ENCODE data around the gene P2RX1.

Gene P2RX1

DNA sequence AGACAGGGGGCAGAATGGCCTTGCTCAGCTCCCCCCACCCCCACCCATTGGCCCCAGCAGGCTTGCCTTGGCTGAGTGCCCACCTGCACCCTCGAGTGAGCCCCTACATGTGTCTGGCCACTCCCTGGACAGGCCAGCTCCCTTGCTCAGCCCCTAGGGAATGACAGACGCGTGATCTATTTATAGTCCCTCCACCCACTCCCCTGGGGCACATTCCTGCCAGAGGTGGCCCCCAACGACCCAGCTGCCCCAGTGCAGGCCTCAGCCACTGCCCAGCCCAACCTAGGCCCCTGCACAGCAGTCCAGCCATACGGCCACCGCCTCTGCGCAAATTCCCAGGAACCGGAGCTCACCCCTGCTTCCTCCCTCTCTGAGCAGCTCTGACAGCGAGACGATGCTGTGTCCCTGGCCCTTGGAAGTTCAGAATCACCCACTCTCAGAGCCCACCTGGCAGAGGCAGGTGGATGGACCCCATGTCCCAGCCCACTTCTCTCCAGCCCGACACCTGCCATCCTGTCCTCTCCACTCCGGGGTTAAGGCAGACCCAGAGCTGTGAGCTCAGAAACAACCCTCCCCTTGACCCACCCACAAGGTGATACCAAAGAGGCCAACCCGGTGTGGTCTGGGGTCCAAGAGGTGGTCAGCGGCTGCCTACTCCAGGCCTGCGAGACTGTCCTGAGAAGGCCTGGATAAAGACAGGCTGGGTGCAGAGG is 11.5 kb upstream of the P2RX1 start:
- no peak overlapping the region for H3K9ac ChIP-seq (ENCODE audit: low read length)
- H3K4me3 ChIP-seq (ENCODE audit: low read length) = no peak overlapping the region
- H3K4me1 ChIP-seq (ENCODE audit: low read length) = no peaks in the 10 kb centered on the region
- no peak overlapping the region for H3K27ac ChIP-seq (ENCODE audit: low read length)
- TF ChIP-seq EZH2phosphoT487 (IDR thresholded peaks at IDR 0.05; ENCODE audit: low read length) = no peak
- TF ChIP-seq, protein P1, sequence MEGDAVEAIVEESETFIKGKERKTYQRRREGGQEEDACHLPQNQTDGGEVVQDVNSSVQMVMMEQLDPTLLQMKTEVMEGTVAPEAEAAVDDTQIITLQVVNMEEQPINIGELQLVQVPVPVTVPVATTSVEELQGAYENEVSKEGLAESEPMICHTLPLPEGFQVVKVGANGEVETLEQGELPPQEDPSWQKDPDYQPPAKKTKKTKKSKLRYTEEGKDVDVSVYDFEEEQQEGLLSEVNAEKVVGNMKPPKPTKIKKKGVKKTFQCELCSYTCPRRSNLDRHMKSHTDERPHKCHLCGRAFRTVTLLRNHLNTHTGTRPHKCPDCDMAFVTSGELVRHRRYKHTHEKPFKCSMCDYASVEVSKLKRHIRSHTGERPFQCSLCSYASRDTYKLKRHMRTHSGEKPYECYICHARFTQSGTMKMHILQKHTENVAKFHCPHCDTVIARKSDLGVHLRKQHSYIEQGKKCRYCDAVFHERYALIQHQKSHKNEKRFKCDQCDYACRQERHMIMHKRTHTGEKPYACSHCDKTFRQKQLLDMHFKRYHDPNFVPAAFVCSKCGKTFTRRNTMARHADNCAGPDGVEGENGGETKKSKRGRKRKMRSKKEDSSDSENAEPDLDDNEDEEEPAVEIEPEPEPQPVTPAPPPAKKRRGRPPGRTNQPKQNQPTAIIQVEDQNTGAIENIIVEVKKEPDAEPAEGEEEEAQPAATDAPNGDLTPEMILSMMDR (IDR thresholded peaks at IDR 0.05; ENCODE audit: low read length) = no peak
- no peak for TF ChIP-seq EZH2 (optimal IDR thresholded peaks at IDR 0.05; ENCODE audit: low read depth, low read length)
- no peaks in the 10 kb centered on the region for H3K27me3 ChIP-seq (replicated peaks; ENCODE audit: insufficient read depth, low read length)
- no peak overlapping the region for H2AFZ ChIP-seq (ENCODE audit: low read length)
- peaks cover 11% of the 10 kb centered on the region for H3F3A ChIP-seq (ENCODE audit: insufficient read depth, low read length)
- no peaks in the 10 kb centered on the region; the same call in 1 of the 2 replicates for H3K36me3 ChIP-seq (replicated peaks; ENCODE audit: insufficient read depth, low read length)
- no peaks in the 10 kb centered on the region for H3K9me3 ChIP-seq (replicated peaks; ENCODE audit: insufficient read depth, low read length)
- no peaks in the 10 kb centered on the region for H4K20me1 ChIP-seq (ENCODE audit: insufficient read depth, low read length)
- H3K4me2 ChIP-seq (ENCODE audit: low read depth, low read length) = no peak overlapping the region
- no peaks in the 10 kb centered on the region for H3K9me2 ChIP-seq (replicated peaks; ENCODE audit: insufficient read depth, low read length)
- DNase-seq = no peak
- no peaks in the 10 kb centered on the region for H3K79me2 ChIP-seq (ENCODE audit: low read length)

DNA sequence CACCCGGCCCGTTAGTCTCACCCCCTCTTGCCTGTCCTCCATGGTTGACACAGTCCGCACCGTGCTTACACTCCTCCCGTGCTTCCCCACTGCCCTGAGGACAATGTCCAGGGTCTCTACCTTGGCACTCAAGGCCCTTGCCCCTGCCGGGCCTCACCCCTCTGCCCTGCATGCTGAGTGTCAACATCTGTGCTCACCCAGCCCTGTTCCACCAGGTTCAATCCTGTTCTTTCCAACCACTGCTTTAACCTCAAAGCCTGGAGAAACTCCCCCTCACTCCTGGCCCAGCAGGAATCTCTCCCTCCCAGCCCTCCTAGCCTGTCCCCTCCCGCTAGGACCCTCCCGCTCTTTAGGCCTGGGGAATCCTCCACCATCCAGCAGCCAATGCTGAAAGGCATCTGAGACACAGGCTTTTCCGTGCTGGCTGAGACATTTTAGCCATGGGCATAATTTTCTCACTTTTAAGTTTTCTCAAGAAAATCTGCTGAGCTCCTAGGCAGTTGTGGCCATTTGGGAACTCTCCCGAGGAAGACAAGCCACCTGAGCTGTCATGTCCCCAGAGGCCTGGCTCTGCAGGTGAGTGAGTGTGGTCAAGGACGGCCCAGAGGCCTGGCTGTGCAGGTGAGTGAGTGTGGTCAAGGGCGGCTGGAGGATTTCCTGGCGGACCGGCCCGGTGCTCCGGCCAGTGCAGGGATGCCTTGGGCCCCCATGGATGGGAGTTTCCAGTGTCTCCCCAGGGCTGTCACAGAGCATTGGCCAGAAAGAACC is 10.8 kb upstream of the P2RX1 start:
- H3K27ac ChIP-seq (ENCODE audit: low read length) = no peak overlapping the region
- DNase-seq = no peak
- no peaks in the 10 kb centered on the region for H3K9me3 ChIP-seq (replicated peaks; ENCODE audit: insufficient read depth, low read length)
- no peaks in the 10 kb centered on the region for H3K79me2 ChIP-seq (ENCODE audit: low read length)
- no peak overlapping the region for H3K4me3 ChIP-seq (ENCODE audit: low read length)
- peaks cover 15% of the 10 kb centered on the region for H3F3A ChIP-seq (ENCODE audit: insufficient read depth, low read length)
- H3K27me3 ChIP-seq (replicated peaks; ENCODE audit: insufficient read depth, low read length) = no peaks in the 10 kb centered on the region
- no peaks in the 10 kb centered on the region for H3K9me2 ChIP-seq (replicated peaks; ENCODE audit: insufficient read depth, low read length)
- TF ChIP-seq EZH2phosphoT487 (IDR thresholded peaks at IDR 0.05; ENCODE audit: low read length) = no peak
- no peak for TF ChIP-seq EZH2 (optimal IDR thresholded peaks at IDR 0.05; ENCODE audit: low read depth, low read length)
- TF ChIP-seq, protein P1 (IDR thresholded peaks at IDR 0.05; ENCODE audit: low read length) = no peak
- H4K20me1 ChIP-seq (ENCODE audit: insufficient read depth, low read length) = no peaks in the 10 kb centered on the region
- H3K9ac ChIP-seq (ENCODE audit: low read length) = no peak overlapping the region
- H3K4me2 ChIP-seq (ENCODE audit: low read depth, low read length) = no peak overlapping the region
- H3K36me3 ChIP-seq (replicated peaks; ENCODE audit: insufficient read depth, low read length) = no peaks in the 10 kb centered on the region; the same call in 1 of the 2 replicates
- no peaks in the 10 kb centered on the region for H3K4me1 ChIP-seq (ENCODE audit: low read length)
- H2AFZ ChIP-seq (ENCODE audit: low read length) = no peak overlapping the region

DNA sequence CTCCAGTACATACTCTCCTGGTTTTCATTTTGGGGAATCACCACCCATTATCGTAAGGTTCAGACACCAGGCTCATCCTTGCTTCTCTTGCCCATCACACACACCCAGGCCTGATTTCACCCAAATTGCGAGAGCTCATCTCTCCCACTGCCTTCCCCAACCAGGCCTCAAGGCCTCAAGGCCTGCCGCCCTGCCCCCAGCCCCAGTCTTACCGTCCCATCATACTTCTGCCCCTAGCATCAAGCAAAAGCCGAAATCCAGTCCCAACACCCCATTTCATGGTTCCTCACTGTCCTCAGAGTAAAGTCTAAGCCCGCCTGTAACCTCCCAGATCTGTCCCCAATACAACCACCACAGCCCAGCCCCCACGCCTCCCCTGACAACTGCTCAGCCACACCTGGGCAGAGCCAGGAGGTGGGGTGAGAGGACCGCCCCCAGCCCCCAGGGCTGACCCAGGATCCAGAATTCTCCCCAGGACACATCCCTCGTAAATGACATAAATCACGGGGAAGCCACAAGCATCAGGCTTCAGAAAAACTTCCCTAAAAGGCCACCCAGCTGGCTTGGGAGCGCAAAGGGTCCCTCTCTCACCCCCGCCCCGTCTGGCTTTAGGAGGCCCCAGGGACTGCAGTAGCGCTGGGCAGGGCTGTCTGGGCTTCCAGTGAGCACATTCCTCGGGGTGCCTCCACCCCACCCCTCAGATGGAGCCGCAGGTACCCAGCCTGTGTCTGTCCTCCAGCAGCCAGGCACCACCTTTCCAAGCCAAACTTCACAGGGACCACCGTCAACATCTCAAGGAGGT is 9.6 kb upstream of the P2RX1 start:
- H4K20me1 ChIP-seq (ENCODE audit: insufficient read depth, low read length) = no peaks in the 10 kb centered on the region
- no peak overlapping the region for H3K4me2 ChIP-seq (ENCODE audit: low read depth, low read length)
- H3K9me3 ChIP-seq (replicated peaks; ENCODE audit: insufficient read depth, low read length) = no peaks in the 10 kb centered on the region
- H3K36me3 ChIP-seq (replicated peaks; ENCODE audit: insufficient read depth, low read length) = no peaks in the 10 kb centered on the region; the same call in 1 of the 2 replicates
- H3K79me2 ChIP-seq (ENCODE audit: low read length) = no peaks in the 10 kb centered on the region
- H3K9ac ChIP-seq (ENCODE audit: low read length) = no peak overlapping the region
- H2AFZ ChIP-seq (ENCODE audit: low read length) = no peak overlapping the region
- H3K27me3 ChIP-seq (replicated peaks; ENCODE audit: insufficient read depth, low read length) = no peaks in the 10 kb centered on the region
- no peaks in the 10 kb centered on the region for H3K9me2 ChIP-seq (replicated peaks; ENCODE audit: insufficient read depth, low read length)
- DNase-seq = no peak
- no peak overlapping the region for H3K4me3 ChIP-seq (ENCODE audit: low read length)
- H3F3A ChIP-seq (ENCODE audit: insufficient read depth, low read length) = peaks cover 15% of the 10 kb centered on the region; the same call in 1 of the 2 replicates
- no peak overlapping the region for H3K27ac ChIP-seq (ENCODE audit: low read length)
- no peaks in the 10 kb centered on the region for H3K4me1 ChIP-seq (ENCODE audit: low read length)
- TF ChIP-seq EZH2phosphoT487 (IDR thresholded peaks at IDR 0.05; ENCODE audit: low read length) = no peak
- TF ChIP-seq EZH2 (optimal IDR thresholded peaks at IDR 0.05; ENCODE audit: low read depth, low read length) = no peak
- TF ChIP-seq, protein P1 (IDR thresholded peaks at IDR 0.05; ENCODE audit: low read length) = no peak

All from MM.1S (cell line).